Uterus (tissue), 4 donors: ENCODE measurements around the gene S100A6. TPM values are rescaled to one million over a fixed set of nuclear protein-coding genes. Genes with fewer than 3 reads are reported as not detected.
"Not testable (repeated sequence)": the region's sequence is repeated elsewhere in the genome, so short reads cannot be mapped to it uniquely, and the experiment has no call there.

Experiments used
- DNase-seq, 2 donors: peaks; one replicate each; pipeline ENCODE4 v3.0.0-alpha.2; 2019 to 2020
- H3K27ac ChIP-seq, 2 donors: fragments of 200-600 bp; sonication (generic); 1 replicate in 1 of 2; 2 replicates in 1 of 2; pipeline ENCODE4 v1.5.1; 2016 to 2018
- H3K27me3 ChIP-seq, 2 donors: fragments of 200-600 bp; sonication (generic); one replicate each; pipeline ENCODE4 v1.5.1; 2018 to 2019; ENCODE audit warnings: control low read depth in 1 of 2
- H3K36me3 ChIP-seq, 2 donors: fragments of 200-600 bp; sonication (generic); one replicate each; pipeline ENCODE4 v1.5.1; 2019; ENCODE audit warnings: control low read depth in 1 of 2
- H3K4me1 ChIP-seq, 2 donors: fragments of 200-600 bp; sonication (generic); one replicate each; pipeline ENCODE4 v1.5.1; 2018 to 2019; ENCODE audit warnings: control low read depth in 1 of 2
- H3K4me3 ChIP-seq, 2 donors: fragments of 200-600 bp; sonication (generic); 1 replicate in 1 of 2; 2 replicates in 1 of 2; pipeline ENCODE4 v1.5.1; 2018 to 2019; ENCODE audit warnings: mild to moderate bottlenecking in 1 of 2
- H3K9me3 ChIP-seq, 2 donors: fragments of 200-600 bp; sonication (generic); one replicate each; pipeline ENCODE4 v1.5.1; 2019; ENCODE audit warnings: control low read depth in 1 of 2
- POLR2A ChIP-seq, 2 donors: fragments of 450-650 bp; IDR thresholded peaks; one replicate each; pipeline ENCODE4 v1.6.1; 2016; ENCODE audit warnings: antibody characterized with exemption in 2 of 2, mild to moderate bottlenecking in 1 of 2, moderate library complexity in 1 of 2
- intact Hi-C: fragments of 100-400 bp; cut with DNase I; formaldehyde crosslinking; loops from one replicate; pipeline ENCODE4 v1.15.1; 2023; ENCODE audit warnings: low total_unique reads
- total RNA-seq, 4 donors: library from RNA; depleted of rRNA in 3 of 4; stranded (reverse); fragments of >200 nt in 3 of 4; gene quantifications; one replicate each; pipeline versions ENCODE4 v1.1.0 to v1.2.4, GENCODE V29; 2014 to 2023
- TF ChIP-seq, protein P1 (sequence below), 4 experiments: fragments of 200-600 bp in 2 of 4; fragments of 450-650 bp in 2 of 4; sonication (generic) in 2 of 4; IDR thresholded peaks; one replicate each; pipeline ENCODE4 v1.5.1; 2016 to 2019; ENCODE audit warnings: antibody characterized with exemption in 4 of 4, mild to moderate bottlenecking in 2 of 4, moderate library complexity in 1 of 4
- donor health status: DM: yes; HTN: yes; CAD: no.

S100A6 gene
- total RNA-seq, 4 donors from 2014 or later, result 55.5 to 729 (median 448) TPM

DNA sequence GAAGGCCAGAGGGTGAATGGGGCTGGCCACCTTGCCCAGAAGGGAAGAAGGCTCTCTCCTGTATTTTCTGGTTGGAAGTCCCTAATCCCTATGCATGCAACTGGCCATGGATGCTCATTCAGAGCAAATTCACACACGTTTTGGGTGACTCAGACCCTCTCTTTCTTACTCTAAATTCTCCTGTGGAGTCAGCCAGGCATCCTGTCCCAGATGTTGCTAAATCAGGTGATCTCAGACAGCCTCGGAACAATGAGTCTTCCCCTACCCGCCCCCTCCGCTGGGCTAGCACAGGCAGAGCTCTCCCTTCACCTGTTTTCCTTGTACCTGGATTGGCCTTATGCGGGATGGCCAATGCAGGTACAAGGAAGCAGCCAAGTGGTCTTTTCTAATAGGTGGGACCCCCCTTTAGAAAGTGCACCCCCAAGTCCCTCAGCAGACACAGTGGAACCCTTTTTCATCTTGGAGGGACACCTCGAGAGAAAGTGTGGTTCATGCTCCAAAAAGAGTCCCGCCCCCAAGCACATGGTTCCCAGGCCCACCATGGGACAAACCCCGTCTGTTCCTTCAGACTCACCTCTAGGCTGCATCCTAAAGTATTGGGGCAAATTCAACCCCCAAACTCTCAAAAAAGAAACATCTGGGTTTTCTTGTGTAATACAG, 8.6 kb downstream of the S100A6 start:
- Histone ChIP-seq H3K27me3 (no peaks in the 10 kb centered on the region), H3K4me1 (peaks cover 4 to 10% of the 10 kb centered on the region in 2 donors), H3K9me3 (no peaks in the 10 kb centered on the region), H3K27ac (peak overlapping the region; percentile 26 to 33), H3K4me3 (no peak overlapping the region), H3K36me3 (no peaks in the 10 kb centered on the region)
- no peak for DNase-seq
- intact Hi-C loops, result no loop called here
- TF ChIP-seq POLR2A (IDR thresholded peaks at IDR 0.05), result no peak
- TF ChIP-seq, protein P1, sequence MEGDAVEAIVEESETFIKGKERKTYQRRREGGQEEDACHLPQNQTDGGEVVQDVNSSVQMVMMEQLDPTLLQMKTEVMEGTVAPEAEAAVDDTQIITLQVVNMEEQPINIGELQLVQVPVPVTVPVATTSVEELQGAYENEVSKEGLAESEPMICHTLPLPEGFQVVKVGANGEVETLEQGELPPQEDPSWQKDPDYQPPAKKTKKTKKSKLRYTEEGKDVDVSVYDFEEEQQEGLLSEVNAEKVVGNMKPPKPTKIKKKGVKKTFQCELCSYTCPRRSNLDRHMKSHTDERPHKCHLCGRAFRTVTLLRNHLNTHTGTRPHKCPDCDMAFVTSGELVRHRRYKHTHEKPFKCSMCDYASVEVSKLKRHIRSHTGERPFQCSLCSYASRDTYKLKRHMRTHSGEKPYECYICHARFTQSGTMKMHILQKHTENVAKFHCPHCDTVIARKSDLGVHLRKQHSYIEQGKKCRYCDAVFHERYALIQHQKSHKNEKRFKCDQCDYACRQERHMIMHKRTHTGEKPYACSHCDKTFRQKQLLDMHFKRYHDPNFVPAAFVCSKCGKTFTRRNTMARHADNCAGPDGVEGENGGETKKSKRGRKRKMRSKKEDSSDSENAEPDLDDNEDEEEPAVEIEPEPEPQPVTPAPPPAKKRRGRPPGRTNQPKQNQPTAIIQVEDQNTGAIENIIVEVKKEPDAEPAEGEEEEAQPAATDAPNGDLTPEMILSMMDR (IDR thresholded peaks at IDR 0.05), result no peak

DNA sequence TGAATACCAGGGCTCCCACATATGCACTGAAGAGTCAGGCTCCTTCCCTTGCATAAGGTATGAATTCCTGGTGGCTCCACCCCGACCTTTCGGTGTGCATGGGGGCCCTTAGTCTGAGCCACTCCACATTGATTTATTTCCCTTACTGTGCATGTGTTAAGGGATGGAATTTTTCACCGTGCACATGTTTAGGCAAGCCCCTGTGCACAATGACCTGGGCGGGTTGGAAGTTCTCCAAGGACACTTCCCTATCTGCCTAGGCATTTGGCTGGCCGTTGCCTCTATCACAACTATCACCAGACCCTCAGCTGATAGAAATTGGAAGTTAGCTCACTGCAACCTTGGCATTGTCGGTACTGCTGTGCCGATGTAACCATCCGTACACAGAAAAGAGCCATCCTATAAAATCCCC, 9.7 kb downstream of the S100A6 start:
- TF ChIP-seq, protein P1 (IDR thresholded peaks at IDR 0.05), result no peak
- TF ChIP-seq POLR2A (IDR thresholded peaks at IDR 0.05), result no peak
- no peaks in the 10 kb centered on the region for H3K9me3 ChIP-seq
- peaks cover 0 to 7% of the 10 kb centered on the region in 2 donors for H3K4me1 ChIP-seq
- peak overlapping the region in 1 of 2 donors; percentile 24 for H3K27ac ChIP-seq
- no peaks in the 10 kb centered on the region for H3K36me3 ChIP-seq
- H3K4me3 ChIP-seq, result no peak overlapping the region
- H3K27me3 ChIP-seq, result no peaks in the 10 kb centered on the region
- intact Hi-C loops, result no loop called here
- no peak for DNase-seq

DNA sequence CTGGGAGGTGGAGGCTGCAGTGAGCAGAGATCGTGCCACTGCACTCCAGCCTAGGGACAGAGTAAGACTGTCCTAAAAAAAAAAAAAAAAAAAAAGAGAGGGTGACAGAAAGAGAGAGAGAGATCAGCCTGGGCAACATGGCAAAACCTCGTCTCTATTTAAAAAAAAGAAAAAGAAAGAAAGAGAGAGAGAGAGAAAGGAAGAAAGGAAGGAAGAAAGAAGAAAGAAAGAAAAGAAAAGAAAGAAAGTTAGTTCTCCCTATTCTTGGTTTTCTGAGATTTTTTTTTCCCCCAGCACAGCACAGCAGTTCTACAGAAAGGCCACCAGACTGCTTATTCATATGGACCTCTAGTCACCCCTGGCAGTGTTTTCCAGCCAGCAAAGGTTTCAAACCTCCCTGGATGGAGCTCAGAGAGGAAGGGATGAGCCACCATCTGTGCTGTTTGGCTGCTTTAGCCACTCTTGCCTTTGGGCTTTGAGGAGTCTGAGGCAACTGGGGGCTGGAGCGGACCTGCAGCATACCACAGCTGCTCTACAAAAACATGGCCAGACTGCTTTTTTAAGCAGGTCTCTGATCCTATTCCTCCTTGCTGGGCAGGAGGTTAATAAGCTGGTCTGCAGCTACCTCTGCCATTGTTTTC, 10.6 kb downstream of the S100A6 start:
- H3K27me3 ChIP-seq, result no peaks in the 10 kb centered on the region
- H3K4me1 ChIP-seq, result peaks cover 0 to 7% of the 10 kb centered on the region in 2 donors
- no peak overlapping the region for H3K4me3 ChIP-seq
- H3K9me3 ChIP-seq, result no peaks in the 10 kb centered on the region
- DNase-seq, result peak; percentile 62
- peak overlapping the region; percentile 7 to 24 for H3K27ac ChIP-seq
- intact Hi-C loops, result no loop called here
- H3K36me3 ChIP-seq, result no peaks in the 10 kb centered on the region
- no peak for TF ChIP-seq POLR2A (IDR thresholded peaks at IDR 0.05)
- TF ChIP-seq, protein P1 (IDR thresholded peaks at IDR 0.05), result no peak

DNA sequence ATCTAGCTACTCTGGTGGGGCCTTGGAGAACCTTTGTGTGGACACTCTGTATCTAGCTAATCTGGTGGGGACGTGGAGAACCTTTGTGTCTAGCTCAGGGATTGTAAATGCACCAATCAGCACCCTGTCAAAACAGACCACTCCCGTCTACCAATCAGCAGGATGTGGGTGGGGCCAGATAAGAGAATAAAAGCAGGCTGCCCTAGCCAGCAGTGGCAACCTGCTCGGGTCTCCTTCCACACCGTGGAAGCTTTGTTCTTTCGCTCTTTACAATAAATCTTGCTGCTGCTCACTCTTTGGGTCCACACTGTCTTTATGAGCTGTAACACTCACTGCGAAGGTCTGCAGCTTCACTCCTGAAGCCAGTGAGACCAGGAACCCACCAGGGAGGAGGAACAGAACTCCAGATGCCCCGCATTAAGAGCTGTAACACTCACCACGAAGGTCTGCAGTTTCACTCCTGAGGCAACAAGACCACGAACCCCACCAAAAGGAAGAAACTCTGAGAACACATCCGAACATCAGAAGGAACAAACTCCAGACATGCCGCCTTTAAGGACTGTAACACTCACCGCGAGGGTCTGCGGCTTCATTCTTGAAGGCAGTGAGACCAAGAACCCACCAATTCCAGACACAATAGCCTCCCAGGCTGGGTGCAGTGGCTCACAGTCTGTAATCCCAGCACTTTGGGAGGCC, 13.3 kb downstream of the S100A6 start:
- H3K27me3 ChIP-seq, DNase-seq, H3K9me3 ChIP-seq, H3K27ac ChIP-seq, H3K4me1 ChIP-seq, H3K4me3 ChIP-seq, intact Hi-C loops, H3K36me3 ChIP-seq: not testable (repeated sequence)

DNA sequence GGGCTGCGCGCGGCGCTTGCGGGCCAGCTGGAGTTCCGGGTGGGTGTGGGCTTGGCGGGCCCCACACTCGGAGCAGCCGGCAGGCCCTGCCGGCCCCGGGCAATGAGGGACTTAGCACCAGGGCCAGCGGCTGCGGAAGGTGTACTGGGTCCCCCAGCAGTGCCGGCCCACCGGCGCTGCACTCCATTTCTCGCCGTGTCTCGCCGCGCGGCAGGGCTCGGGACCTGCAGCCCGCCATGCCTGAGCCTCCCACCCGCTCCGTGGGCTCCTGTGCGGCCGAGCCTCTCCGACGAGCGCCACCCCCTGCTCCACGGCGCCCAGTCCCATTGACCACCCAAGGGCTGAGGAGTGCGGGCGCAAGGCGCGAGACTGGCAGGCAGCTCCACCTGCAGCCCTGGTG, 14.0 kb downstream of the S100A6 start:
- DNase-seq, intact Hi-C loops: not testable (repeated sequence)

More for the DNA sequence above, 14.0 kb downstream of the S100A6 start:
- not testable (repeated sequence) for H3K27ac ChIP-seq, H3K4me3 ChIP-seq, H3K9me3 ChIP-seq, H3K36me3 ChIP-seq, H3K27me3 ChIP-seq, H3K4me1 ChIP-seq
